GM23338 (cell line): ENCODE measurements around the gene ABCB8. TPM values are rescaled to one million over a fixed set of nuclear protein-coding genes. Genes with fewer than 3 reads are reported as not detected.
A peak's percentile ranks its signal among the peaks of the same experiment; 100 is the strongest.

Source experiments
- ATAC-seq: fragments of 200-7000 bp; cut with Tn5 transposase; 3 replicates; pipeline ENCODE4 v1.9.1; 2020
- DNase-seq: peaks from one replicate; pipeline ENCODE4 v3.0.0-alpha.2; 2015; ENCODE audit warnings: low spot score
- H2AFZ ChIP-seq: fragments of 200-600 bp; sonication (generic); 2 replicates; pipeline ENCODE4 v1.8.0; 2016; ENCODE audit warnings: antibody characterized with exemption, mild to moderate bottlenecking, moderate library complexity
- H3F3A ChIP-seq: fragments of 200-600 bp; sonication (generic); replicated peaks from 2 replicates; pipeline ENCODE4 v1.8.0; 2017; ENCODE audit warnings: antibody characterized with exemption, mixed run types, low read depth
- H3K27ac ChIP-seq: fragments of 200-600 bp; sonication (generic); 2 replicates; pipeline ENCODE4 v1.6.1; 2016; ENCODE audit warnings: low read depth
- H3K27me3 ChIP-seq: fragments of 200-600 bp; sonication (generic); 2 replicates; pipeline ENCODE4 v1.8.0; 2016; ENCODE audit warnings: mild to moderate bottlenecking, mixed run types, moderate library complexity; ENCODE audit not compliant: insufficient read depth
- H3K36me3 ChIP-seq: fragments of 200-600 bp; sonication (generic); 2 replicates; pipeline ENCODE4 v1.8.0; 2016; ENCODE audit warnings: mild to moderate bottlenecking; ENCODE audit not compliant: insufficient read depth
- H3K4me1 ChIP-seq: fragments of 200-600 bp; sonication (generic); 2 replicates; pipeline ENCODE4 v1.8.0; 2016; ENCODE audit warnings: mild to moderate bottlenecking, moderate library complexity; ENCODE audit not compliant: insufficient read depth
- H3K4me2 ChIP-seq: fragments of 200-600 bp; sonication (generic); 2 replicates; pipeline ENCODE4 v1.7.1; 2017; ENCODE audit warnings: mixed run types
- H3K4me3 ChIP-seq: fragments of 200-600 bp; sonication (generic); 2 replicates; pipeline ENCODE4 v1.6.1; 2016; ENCODE audit warnings: mixed run types
- H3K79me2 ChIP-seq: fragments of 200-600 bp; sonication (generic); replicated peaks from 2 replicates; pipeline ENCODE4 v1.8.0; 2017; ENCODE audit warnings: mild to moderate bottlenecking; ENCODE audit not compliant: insufficient read depth
- H3K9me2 ChIP-seq: fragments of 200-600 bp; sonication (generic); 2 replicates; pipeline ENCODE4 v1.8.0; 2017; ENCODE audit not compliant: insufficient read depth
- H4K20me1 ChIP-seq: fragments of 200-600 bp; sonication (generic); replicated peaks from 2 replicates; pipeline ENCODE4 v1.8.0; 2017; ENCODE audit warnings: mild to moderate bottlenecking; ENCODE audit not compliant: insufficient read depth
- H3K27ac Mint-ChIP-seq: 2 replicates; pipeline ENCODE4 v1.8.0; 2020; ENCODE audit warnings: inconsistent platforms, mild to moderate bottlenecking, moderate library complexity, mixed read lengths
- H3K27me3 Mint-ChIP-seq: 3 replicates; pipeline ENCODE4 v1.8.0; 2022; ENCODE audit warnings: low read depth, mild to moderate bottlenecking, moderate library complexity, mixed read lengths, inconsistent platforms; ENCODE audit not compliant: insufficient read depth, poor library complexity
- H3K36me3 Mint-ChIP-seq: 3 replicates; pipeline ENCODE4 v1.8.0; 2021; ENCODE audit warnings: low read depth, mild to moderate bottlenecking, inconsistent platforms, moderate library complexity, mixed read lengths
- H3K4me1 Mint-ChIP-seq: 3 replicates; pipeline ENCODE4 v1.8.0; 2020; ENCODE audit warnings: mild to moderate bottlenecking, inconsistent platforms, mixed read lengths
- H3K4me3 Mint-ChIP-seq: 3 replicates; pipeline ENCODE4 v1.8.0; 2021; ENCODE audit warnings: moderate library complexity, mild to moderate bottlenecking, inconsistent platforms, mixed read lengths
- H3K9me3 Mint-ChIP-seq: 3 replicates; pipeline ENCODE4 v1.8.0; 2020; ENCODE audit warnings: moderate library complexity, mild to moderate bottlenecking, inconsistent platforms, mixed read lengths
- CREB1 ChIP-seq: fragments of 250-450 bp; sonication (Bioruptor Pico); IDR thresholded peaks from 2 replicates; pipeline ENCODE4 v1.5.0; 2020; ENCODE audit warnings: low read depth, mild to moderate bottlenecking, moderate library complexity
- CTCF ChIP-seq, 2 experiments: fragments of 200-600 bp in 1 of 2; sonication (generic) in 1 of 2; conservative IDR thresholded peaks; 2 replicates each; pipeline versions ENCODE4 v1.5.1 to v1.6.1; 2016 to 2017; ENCODE audit warnings: antibody characterized with exemption in 2 of 2, low read depth in 2 of 2, mild to moderate bottlenecking in 2 of 2, moderate library complexity in 1 of 2
- EZH2 ChIP-seq: fragments of 200-600 bp; sonication (generic); IDR thresholded peaks from one replicate; pipeline ENCODE4 v1.8.0; 2017; ENCODE audit warnings: antibody characterized with exemption, mild to moderate bottlenecking, low read depth; ENCODE audit not compliant: unreplicated experiment
- EZH2phosphoT487 ChIP-seq: fragments of 200-600 bp; sonication (generic); IDR thresholded peaks from one replicate; pipeline ENCODE4 v1.8.1; 2018; ENCODE audit warnings: antibody characterized with exemption; ENCODE audit not compliant: unreplicated experiment
- JUNB ChIP-seq: IDR thresholded peaks from one replicate; pipeline ENCODE4 v1.6.1; 2016; ENCODE audit warnings: antibody characterized with exemption; ENCODE audit not compliant: unreplicated experiment
- NANOG ChIP-seq: IDR thresholded peaks from 2 replicates; pipeline ENCODE4 v1.6.1; 2016; ENCODE audit warnings: antibody characterized with exemption, borderline replicate concordance
- POLR2AphosphoS5 ChIP-seq: IDR thresholded peaks from 2 replicates; pipeline ENCODE4 v1.6.1; 2016; ENCODE audit warnings: antibody characterized with exemption, low read depth
- REST ChIP-seq: IDR thresholded peaks from one replicate; pipeline ENCODE4 v1.6.1; 2018; ENCODE audit warnings: antibody characterized with exemption; ENCODE audit not compliant: unreplicated experiment
- STAT1 ChIP-seq: IDR thresholded peaks from one replicate; pipeline ENCODE4 v1.6.1; 2016; ENCODE audit warnings: antibody characterized with exemption; ENCODE audit not compliant: unreplicated experiment
- ZNF114 ChIP-seq: fragments of 250-450 bp; sonication (Bioruptor Pico); IDR thresholded peaks from 2 replicates; pipeline ENCODE4 v1.5.0; 2020; ENCODE audit warnings: mild to moderate bottlenecking, moderate library complexity
- ZNF331 ChIP-seq: fragments of 250-450 bp; sonication (Bioruptor Pico); IDR thresholded peaks from 2 replicates; pipeline ENCODE4 v1.5.0; 2020; ENCODE audit warnings: low read depth, mild to moderate bottlenecking, moderate library complexity
- polyA plus RNA-seq: library from polyadenylated mRNA; unstranded; fragments of >200 nt; fragmentation: Nextera tagmentation; extraction: Ambion mirVana; gene quantifications from 2 replicates; pipeline ENCODE4 v1.2.1, GENCODE V29; 2016
- total RNA-seq: library from RNA; depleted of rRNA; stranded (reverse); fragments of >200 nt; shearing (Covaris generic); gene quantifications from 2 replicates; pipeline ENCODE4 v1.2.3, GENCODE V29; 2014
- TF ChIP-seq, protein P1 (sequence below): IDR thresholded peaks from 2 replicates; pipeline ENCODE4 v1.6.1; 2016; ENCODE audit warnings: antibody characterized with exemption
- TF ChIP-seq, protein P2 (sequence below): fragments of 250-450 bp; sonication (Bioruptor Pico); IDR thresholded peaks from 2 replicates; pipeline ENCODE4 v1.5.0; 2020; ENCODE audit warnings: mild to moderate bottlenecking, moderate library complexity

ABCB8 gene
- total and polyA plus RNA-seq, 2 experiments from 2014 or later: 11.4 to 27.1 TPM

DNA sequence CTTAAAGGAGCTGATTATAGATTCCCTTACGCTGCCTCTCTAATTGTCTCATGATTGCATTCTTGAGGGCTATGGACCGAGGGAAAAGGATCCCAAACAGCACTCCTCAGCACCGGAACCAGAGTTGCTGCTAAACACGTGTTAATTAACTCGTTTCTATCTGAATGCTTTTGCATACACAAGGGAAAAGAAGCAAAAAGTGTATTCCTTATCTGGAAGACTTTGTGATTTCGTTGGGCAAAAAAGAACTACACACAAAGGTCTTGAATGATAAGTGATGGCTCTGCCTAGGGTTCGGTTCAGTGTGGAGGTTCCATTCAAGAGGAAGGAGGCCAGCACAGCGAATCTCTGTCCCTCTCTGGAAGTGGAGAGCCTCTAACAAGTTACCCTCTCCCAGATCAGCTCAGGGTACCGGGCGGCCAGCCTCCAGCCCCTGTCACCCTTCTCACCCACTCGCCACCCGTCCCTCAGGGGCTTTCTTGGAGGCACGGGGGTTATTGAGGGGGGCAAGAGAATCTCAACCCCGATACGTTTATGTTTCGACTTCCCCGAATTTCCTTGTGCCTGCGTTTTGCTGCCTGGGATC, 30.6 kb downstream of the ABCB8 start:
- peaks cover 47% of the 10 kb centered on the region for H3K4me1 Mint-ChIP-seq
- ATAC-seq: no peak

More for the DNA sequence above, 30.6 kb downstream of the ABCB8 start:
- Histone ChIP-seq H3K4me1 (peaks cover 36% of the 10 kb centered on the region), H3K79me2 (peaks cover 10% of the 10 kb centered on the region), H4K20me1 (no peaks in the 10 kb centered on the region; the same call in 1 of the 2 replicates), H3F3A (peaks cover 14% of the 10 kb centered on the region), H3K4me3 (peak overlapping the region; percentile 99), H2AFZ (peak overlapping the region; percentile 29; the same call in 1 of the 2 replicates), H3K27me3 (peaks cover 36% of the 10 kb centered on the region), H3K36me3 (no peaks in the 10 kb centered on the region), H3K4me2 (peak overlapping the region; percentile 95), H3K9me2 (no peaks in the 10 kb centered on the region), H3K27ac (no peak overlapping the region)
- no peak for DNase-seq
- H3K4me3 Mint-ChIP-seq: peak overlapping the region; percentile 86
- TF ChIP-seq CREB1 (CRISPR knock-in tag): no peak
- TF ChIP-seq NANOG: no peak
- no peak for TF ChIP-seq ZNF331 (CRISPR knock-in tag)
- no peak for TF ChIP-seq JUNB
- no peak for TF ChIP-seq REST
- no peak for TF ChIP-seq STAT1
- no peak for TF ChIP-seq EZH2
- TF ChIP-seq CTCF (conservative IDR thresholded peaks at IDR 0.05; ENCODE audit: low read depth in 2 of 2): no peak
- no peak for TF ChIP-seq POLR2AphosphoS5
- TF ChIP-seq EZH2phosphoT487: no peak
- TF ChIP-seq, protein P1, sequence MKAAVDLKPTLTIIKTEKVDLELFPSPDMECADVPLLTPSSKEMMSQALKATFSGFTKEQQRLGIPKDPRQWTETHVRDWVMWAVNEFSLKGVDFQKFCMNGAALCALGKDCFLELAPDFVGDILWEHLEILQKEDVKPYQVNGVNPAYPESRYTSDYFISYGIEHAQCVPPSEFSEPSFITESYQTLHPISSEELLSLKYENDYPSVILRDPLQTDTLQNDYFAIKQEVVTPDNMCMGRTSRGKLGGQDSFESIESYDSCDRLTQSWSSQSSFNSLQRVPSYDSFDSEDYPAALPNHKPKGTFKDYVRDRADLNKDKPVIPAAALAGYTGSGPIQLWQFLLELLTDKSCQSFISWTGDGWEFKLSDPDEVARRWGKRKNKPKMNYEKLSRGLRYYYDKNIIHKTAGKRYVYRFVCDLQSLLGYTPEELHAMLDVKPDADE: no peak
- TF ChIP-seq, protein P2, sequence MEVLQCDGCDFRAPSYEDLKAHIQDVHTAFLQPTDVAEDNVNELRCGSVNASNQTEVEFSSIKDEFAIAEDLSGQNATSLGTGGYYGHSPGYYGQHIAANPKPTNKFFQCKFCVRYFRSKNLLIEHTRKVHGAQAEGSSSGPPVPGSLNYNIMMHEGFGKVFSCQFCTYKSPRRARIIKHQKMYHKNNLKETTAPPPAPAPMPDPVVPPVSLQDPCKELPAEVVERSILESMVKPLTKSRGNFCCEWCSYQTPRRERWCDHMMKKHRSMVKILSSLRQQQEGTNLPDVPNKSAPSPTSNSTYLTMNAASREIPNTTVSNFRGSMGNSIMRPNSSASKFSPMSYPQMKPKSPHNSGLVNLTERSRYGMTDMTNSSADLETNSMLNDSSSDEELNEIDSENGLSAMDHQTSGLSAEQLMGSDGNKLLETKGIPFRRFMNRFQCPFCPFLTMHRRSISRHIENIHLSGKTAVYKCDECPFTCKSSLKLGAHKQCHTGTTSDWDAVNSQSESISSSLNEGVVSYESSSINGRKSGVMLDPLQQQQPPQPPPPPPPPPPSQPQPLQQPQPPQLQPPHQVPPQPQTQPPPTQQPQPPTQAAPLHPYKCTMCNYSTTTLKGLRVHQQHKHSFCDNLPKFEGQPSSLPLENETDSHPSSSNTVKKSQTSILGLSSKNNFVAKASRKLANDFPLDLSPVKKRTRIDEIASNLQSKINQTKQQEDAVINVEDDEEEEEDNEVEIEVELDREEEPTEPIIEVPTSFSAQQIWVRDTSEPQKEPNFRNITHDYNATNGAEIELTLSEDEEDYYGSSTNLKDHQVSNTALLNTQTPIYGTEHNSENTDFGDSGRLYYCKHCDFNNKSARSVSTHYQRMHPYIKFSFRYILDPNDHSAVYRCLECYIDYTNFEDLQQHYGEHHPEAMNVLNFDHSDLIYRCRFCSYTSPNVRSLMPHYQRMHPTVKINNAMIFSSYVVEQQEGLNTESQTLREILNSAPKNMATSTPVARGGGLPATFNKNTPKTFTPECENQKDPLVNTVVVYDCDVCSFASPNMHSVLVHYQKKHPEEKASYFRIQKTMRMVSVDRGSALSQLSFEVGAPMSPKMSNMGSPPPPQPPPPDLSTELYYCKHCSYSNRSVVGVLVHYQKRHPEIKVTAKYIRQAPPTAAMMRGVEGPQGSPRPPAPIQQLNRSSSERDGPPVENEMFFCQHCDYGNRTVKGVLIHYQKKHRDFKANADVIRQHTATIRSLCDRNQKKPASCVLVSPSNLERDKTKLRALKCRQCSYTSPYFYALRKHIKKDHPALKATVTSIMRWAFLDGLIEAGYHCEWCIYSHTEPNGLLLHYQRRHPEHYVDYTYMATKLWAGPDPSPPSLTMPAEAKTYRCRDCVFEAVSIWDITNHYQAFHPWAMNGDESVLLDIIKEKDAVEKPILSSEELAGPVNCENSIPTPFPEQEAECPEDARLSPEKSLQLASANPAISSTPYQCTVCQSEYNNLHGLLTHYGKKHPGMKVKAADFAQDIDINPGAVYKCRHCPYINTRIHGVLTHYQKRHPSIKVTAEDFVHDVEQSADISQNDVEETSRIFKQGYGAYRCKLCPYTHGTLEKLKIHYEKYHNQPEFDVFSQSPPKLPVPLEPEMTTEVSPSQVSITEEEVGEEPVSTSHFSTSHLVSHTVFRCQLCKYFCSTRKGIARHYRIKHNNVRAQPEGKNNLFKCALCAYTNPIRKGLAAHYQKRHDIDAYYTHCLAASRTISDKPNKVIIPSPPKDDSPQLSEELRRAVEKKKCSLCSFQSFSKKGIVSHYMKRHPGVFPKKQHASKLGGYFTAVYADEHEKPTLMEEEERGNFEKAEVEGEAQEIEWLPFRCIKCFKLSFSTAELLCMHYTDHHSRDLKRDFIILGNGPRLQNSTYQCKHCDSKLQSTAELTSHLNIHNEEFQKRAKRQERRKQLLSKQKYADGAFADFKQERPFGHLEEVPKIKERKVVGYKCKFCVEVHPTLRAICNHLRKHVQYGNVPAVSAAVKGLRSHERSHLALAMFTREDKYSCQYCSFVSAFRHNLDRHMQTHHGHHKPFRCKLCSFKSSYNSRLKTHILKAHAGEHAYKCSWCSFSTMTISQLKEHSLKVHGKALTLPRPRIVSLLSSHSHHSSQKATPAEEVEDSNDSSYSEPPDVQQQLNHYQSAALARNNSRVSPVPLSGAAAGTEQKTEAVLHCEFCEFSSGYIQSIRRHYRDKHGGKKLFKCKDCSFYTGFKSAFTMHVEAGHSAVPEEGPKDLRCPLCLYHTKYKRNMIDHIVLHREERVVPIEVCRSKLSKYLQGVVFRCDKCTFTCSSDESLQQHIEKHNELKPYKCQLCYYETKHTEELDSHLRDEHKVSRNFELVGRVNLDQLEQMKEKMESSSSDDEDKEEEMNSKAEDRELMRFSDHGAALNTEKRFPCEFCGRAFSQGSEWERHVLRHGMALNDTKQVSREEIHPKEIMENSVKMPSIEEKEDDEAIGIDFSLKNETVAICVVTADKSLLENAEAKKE (CRISPR knock-in tag): no peak
- no peak for TF ChIP-seq ZNF114 (CRISPR knock-in tag)
- 0 out of 2 replicates have a peak overlapping the region, but pooled peaks have one; percentile 40 for H3K27ac Mint-ChIP-seq
- peaks cover 45% of the 10 kb centered on the region for H3K27me3 Mint-ChIP-seq
- peaks cover 4% of the 10 kb centered on the region; the same call in 1 of the 3 replicates for H3K36me3 Mint-ChIP-seq
- H3K9me3 Mint-ChIP-seq: no peaks in the 10 kb centered on the region
